ENCODE data around the gene NCKAP5.

NCKAP5 gene

DNA sequence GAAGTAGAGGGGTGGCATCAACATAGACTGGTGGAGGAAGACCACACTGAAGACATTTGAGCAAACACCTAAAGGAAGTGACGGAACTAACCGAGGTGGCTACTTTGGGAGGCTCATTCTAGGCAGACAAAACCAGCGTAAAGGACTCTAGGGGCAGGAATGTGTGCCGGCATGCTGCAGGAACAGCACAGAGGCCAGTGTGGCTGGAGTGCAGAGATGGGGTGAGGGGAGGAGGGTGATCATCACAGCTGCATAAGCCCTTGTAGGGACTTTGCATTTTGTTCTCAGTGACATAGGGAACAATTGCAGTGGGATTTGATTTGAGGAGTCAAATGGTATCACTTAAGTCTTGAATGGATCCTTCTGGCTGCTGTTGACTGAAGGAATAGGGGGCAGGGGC is 253.5 kb downstream of the NCKAP5 start:
- in situ Hi-C loops (cut with MboI; ENCODE audit: low pct_unique_long_range_greater_than_20kb, low sequenced_read_pairs, unreplicated experiment), result no loop called here
- DNase-seq (ENCODE audit: low spot score), result no peak
- TF ChIP-seq, protein P1, sequence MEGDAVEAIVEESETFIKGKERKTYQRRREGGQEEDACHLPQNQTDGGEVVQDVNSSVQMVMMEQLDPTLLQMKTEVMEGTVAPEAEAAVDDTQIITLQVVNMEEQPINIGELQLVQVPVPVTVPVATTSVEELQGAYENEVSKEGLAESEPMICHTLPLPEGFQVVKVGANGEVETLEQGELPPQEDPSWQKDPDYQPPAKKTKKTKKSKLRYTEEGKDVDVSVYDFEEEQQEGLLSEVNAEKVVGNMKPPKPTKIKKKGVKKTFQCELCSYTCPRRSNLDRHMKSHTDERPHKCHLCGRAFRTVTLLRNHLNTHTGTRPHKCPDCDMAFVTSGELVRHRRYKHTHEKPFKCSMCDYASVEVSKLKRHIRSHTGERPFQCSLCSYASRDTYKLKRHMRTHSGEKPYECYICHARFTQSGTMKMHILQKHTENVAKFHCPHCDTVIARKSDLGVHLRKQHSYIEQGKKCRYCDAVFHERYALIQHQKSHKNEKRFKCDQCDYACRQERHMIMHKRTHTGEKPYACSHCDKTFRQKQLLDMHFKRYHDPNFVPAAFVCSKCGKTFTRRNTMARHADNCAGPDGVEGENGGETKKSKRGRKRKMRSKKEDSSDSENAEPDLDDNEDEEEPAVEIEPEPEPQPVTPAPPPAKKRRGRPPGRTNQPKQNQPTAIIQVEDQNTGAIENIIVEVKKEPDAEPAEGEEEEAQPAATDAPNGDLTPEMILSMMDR (IDR thresholded peaks at IDR 0.05; ENCODE audit: extremely low read depth, insufficient read depth, missing control alignments), result no peak

DNA sequence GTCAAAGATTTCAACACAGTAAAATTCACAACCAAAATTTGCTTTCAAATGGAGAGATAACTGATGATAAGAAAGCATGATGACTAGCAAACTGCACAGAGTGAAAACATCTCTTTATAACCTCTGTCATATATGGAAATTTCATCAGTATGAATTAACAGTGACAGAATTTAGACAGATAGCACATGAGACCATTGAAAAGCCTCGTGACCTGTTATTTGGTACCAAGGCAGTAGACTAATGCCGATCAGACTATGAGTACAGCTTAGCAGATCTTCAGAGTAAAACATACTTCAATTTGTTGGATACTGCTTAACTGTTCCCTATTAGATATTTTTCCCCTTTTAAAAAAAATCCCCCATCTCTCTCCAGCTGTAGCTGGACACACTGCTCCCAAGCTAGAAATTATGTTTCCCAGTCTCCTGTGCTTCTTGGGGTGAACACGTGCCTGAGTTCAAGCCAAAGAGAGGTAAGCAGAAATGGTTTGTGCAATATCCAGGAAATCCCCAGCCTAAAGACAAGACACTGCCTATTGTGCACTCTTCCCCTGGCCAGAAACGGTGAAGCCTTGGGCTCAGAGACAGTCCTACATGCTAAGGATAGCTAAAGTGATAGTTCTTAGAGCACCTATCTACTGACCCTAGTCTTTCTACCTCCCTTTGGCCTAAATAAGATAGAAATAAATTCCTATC is 256.1 kb downstream of the NCKAP5 start:
- TF ChIP-seq, protein P1 (IDR thresholded peaks at IDR 0.05; ENCODE audit: extremely low read depth, insufficient read depth, missing control alignments), result no peak
- no peak for DNase-seq (ENCODE audit: low spot score)
- in situ Hi-C loops (cut with MboI; ENCODE audit: low pct_unique_long_range_greater_than_20kb, low sequenced_read_pairs, unreplicated experiment), result no loop called here

DNA sequence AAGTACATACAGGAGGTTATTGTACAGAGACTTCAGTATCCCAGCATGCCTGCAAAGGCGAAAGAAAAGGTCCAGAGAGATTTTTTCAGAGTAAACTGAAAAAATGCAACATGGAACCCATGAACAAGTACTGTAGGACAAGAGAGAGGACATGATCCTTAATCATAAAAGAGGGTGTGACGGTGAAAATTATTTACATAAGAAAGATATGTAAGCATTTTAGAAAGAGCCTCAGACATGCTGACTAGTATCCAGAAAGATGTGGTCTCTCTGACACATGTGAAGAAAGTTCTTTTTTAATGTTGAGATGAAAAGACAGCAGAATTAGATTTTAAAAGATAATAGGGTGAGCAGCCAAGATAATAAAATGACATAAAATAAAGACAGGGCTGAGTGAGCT is 262.0 kb downstream of the NCKAP5 start:
- DNase-seq (ENCODE audit: low spot score), result no peak
- TF ChIP-seq, protein P1 (IDR thresholded peaks at IDR 0.05; ENCODE audit: extremely low read depth, insufficient read depth, missing control alignments), result no peak
- in situ Hi-C loops (cut with MboI; ENCODE audit: low pct_unique_long_range_greater_than_20kb, low sequenced_read_pairs, unreplicated experiment), result no loop called here

DNA sequence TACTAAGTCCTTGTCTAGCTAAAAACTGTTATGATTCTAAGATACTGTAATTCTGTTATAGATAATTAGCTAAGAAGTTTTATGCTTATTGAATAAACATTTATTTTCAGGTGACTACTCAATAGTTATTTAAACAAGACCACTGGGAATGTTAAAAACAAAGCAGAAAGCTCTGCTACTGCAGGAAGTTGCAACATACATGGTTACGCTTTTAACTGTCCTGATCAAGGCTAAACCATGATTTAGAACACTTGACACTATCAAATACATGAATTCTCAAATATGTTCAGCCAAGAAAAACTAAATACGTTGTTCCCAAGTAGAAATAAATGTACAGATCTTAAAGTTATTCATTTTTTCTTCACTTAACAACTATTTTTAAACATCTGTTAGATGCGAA is 263.9 kb downstream of the NCKAP5 start:
- DNase-seq (ENCODE audit: low spot score), result no peak
- in situ Hi-C loops (cut with MboI; ENCODE audit: low pct_unique_long_range_greater_than_20kb, low sequenced_read_pairs, unreplicated experiment), result no loop called here
- TF ChIP-seq, protein P1 (IDR thresholded peaks at IDR 0.05; ENCODE audit: extremely low read depth, insufficient read depth, missing control alignments), result no peak

DNA sequence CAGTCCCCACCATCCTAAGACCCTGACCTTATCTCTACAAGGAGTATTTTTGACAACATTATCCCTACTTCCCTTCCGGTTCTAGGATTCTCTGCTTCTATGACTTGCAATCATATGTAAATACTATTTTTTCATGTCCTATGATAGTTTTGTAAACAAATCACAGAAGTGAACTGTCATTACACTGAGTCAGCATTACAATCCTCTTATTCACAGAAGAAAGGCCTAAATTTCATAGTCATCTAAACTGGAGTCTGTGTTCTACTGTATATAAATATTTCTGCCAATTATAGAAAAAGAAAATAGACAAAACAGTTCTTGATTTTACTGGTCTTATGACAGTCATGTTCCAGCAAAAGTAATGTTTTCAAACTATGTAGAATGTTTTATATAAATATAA is 265.1 kb downstream of the NCKAP5 start:
- in situ Hi-C loops (cut with MboI; ENCODE audit: low pct_unique_long_range_greater_than_20kb, low sequenced_read_pairs, unreplicated experiment), result no loop called here
- DNase-seq (ENCODE audit: low spot score), result no peak

DNA sequence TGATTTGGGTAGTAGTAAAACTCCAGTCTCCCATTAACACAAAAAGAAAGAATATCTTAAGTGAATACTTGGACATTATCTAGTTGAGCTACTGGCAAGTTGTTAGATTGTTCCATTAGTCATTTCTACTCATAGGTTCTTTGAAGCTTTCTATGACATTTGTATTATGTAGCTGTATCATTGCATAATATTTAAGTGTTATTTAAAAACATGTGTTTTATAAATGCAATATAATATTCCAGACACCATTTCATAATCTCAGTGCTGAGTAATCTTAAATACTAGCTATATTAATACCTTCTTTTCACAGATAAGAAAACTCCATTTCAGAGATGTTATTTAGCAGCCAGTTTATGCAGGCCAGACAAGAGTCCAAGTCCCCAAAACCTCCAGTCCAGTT is 271.9 kb downstream of the NCKAP5 start:
- TF ChIP-seq, protein P1 (IDR thresholded peaks at IDR 0.05; ENCODE audit: extremely low read depth, insufficient read depth, missing control alignments), result no peak
- in situ Hi-C loops (cut with MboI; ENCODE audit: low pct_unique_long_range_greater_than_20kb, low sequenced_read_pairs, unreplicated experiment), result no loop called here
- no peak for DNase-seq (ENCODE audit: low spot score)

More for the DNA sequence above, 265.1 kb downstream of the NCKAP5 start:
- TF ChIP-seq, protein P1 (IDR thresholded peaks at IDR 0.05; ENCODE audit: extremely low read depth, insufficient read depth, missing control alignments), result no peak
